ENCODE results near the gene MPV17L.
"Not testable (repeated sequence)": the region's sequence is repeated elsewhere in the genome, so short reads cannot be mapped to it uniquely, and the experiment has no call there.

GRCh38 chr16:15454933-15455332 is 59.4 kb downstream of the MPV17L start:
- TF ChIP-seq CTCF, POLR2A (IDR thresholded peaks at IDR 0.05): not testable (repeated sequence)
